B cell (primary cell): ENCODE measurements around the gene ESRRA. TPM values are rescaled to one million over a fixed set of nuclear protein-coding genes. Genes with fewer than 3 reads are reported as not detected.

Experiments used
- ATAC-seq: fragments of 200-7000 bp; cut with Tn5 transposase; one replicate; pipeline ENCODE4 v1.10.0; 2021; ENCODE audit warnings: low read depth, mild to moderate bottlenecking, moderate number of reproducible peaks, moderate library complexity
- CTCF ChIA-PET: fragments of 350-600 bp; sonication (Branson Sonifier 250); formaldehyde crosslinking; loops from one replicate; lab custom pipeline; 2021; ENCODE audit warnings: antibody characterized with exemption, inconsistent platforms; lab: Charles Lee
- POLR2A ChIA-PET: fragments of 350-600 bp; sonication (Branson Sonifier 250); formaldehyde crosslinking; loops from one replicate; lab custom pipeline; 2021; ENCODE audit warnings: antibody characterized with exemption; lab: Charles Lee
- DNase-seq: peaks from one replicate; pipeline ENCODE4 v3.0.0; 2013
- H2AFZ ChIP-seq: 2 replicates; pipeline ENCODE4 v1.6.1; 2012; ENCODE audit warnings: mild to moderate bottlenecking, low read depth, low read length; ENCODE audit not compliant: insufficient read depth, poor library complexity, severe bottlenecking
- H3K27ac ChIP-seq, 2 donors: 1 replicate in 1 of 2; 2 replicates in 1 of 2; pipeline ENCODE4 v1.5.1; 2012 to 2013; ENCODE audit warnings: low read length in 2 of 2, mild to moderate bottlenecking in 2 of 2, moderate library complexity in 1 of 2
- H3K27me3 ChIP-seq, 4 experiments: fragments of 200-600 bp in 1 of 4; sonication (generic) in 1 of 4; replicated peaks in 1 of 4; 1 replicate in 2 of 4; 2 replicates in 2 of 4; pipeline versions ENCODE4 v1.6.1 to v1.7.0; 2013 to 2016; ENCODE audit warnings: low read length in 3 of 4, mild to moderate bottlenecking in 2 of 4, mixed read lengths in 1 of 4, moderate library complexity in 1 of 4; ENCODE audit not compliant: insufficient read depth in 4 of 4, control insufficient read depth in 3 of 4; ENCODE audit errors: control extremely low read depth in 1 of 4
- H3K36me3 ChIP-seq, 2 experiments: replicated peaks in 1 of 2; 1 replicate in 1 of 2; 2 replicates in 1 of 2; pipeline versions ENCODE4 v1.6.1 to v1.7.1; 2013; ENCODE audit warnings: low read length in 1 of 2; ENCODE audit not compliant: insufficient read depth in 2 of 2, control insufficient read depth in 1 of 2; ENCODE audit errors: control extremely low read depth in 1 of 2, extremely low read depth in 1 of 2
- H3K4me1 ChIP-seq, 2 donors: fragments of 200-600 bp in 1 of 2; sonication (generic) in 1 of 2; 1 replicate in 1 of 2; 2 replicates in 1 of 2; pipeline versions ENCODE4 v1.5.1 to v1.6.1; 2013 to 2017; ENCODE audit warnings: low read length in 2 of 2; ENCODE audit not compliant: control insufficient read depth in 2 of 2, insufficient read depth in 2 of 2
- H3K4me2 ChIP-seq: replicated peaks from 2 replicates; pipeline ENCODE3; 2012; ENCODE audit warnings: mild to moderate bottlenecking, low read depth, low read length; ENCODE audit not compliant: poor library complexity, severe bottlenecking
- H3K4me3 ChIP-seq, 5 experiments: fragments of 200-600 bp in 1 of 5; sonication (generic) in 1 of 5; 1 replicate in 3 of 5; 2 replicates in 2 of 5; pipeline versions ENCODE4 v1.5.1 to v1.7.0; 2011 to 2016; ENCODE audit warnings: low read length in 4 of 5, mild to moderate bottlenecking in 4 of 5, low read depth in 2 of 5, control low read depth in 1 of 5, moderate library complexity in 1 of 5; ENCODE audit not compliant: insufficient read depth in 1 of 5; ENCODE audit errors: control extremely low read depth in 1 of 5, extremely low read depth in 1 of 5
- H3K79me2 ChIP-seq: fragments of 200-600 bp; sonication (generic); one replicate; pipeline ENCODE4 v1.6.0; 2016; ENCODE audit warnings: low read length; ENCODE audit not compliant: control insufficient read depth, insufficient read depth
- H3K9ac ChIP-seq: fragments of 200-600 bp; sonication (generic); 2 replicates; pipeline ENCODE4 v1.6.1; 2017; ENCODE audit warnings: mild to moderate bottlenecking, low read length, moderate library complexity
- H3K9me3 ChIP-seq, 3 donors: one replicate each; pipeline versions ENCODE4 v1.6.1 to v1.7.1; 2013; ENCODE audit warnings: low read length in 2 of 3; ENCODE audit not compliant: control insufficient read depth in 2 of 3, insufficient read depth in 1 of 3; ENCODE audit errors: control extremely low read depth in 1 of 3
- H4K20me1 ChIP-seq: 2 replicates; pipeline ENCODE4 v1.6.0; 2012; ENCODE audit warnings: mild to moderate bottlenecking, low read length; ENCODE audit not compliant: insufficient read depth, control insufficient read depth, poor library complexity, severe bottlenecking
- H3K27ac Mint-ChIP-seq: one replicate; pipeline ENCODE4 v1.8.0; 2021; ENCODE audit warnings: mixed read lengths
- H3K27me3 Mint-ChIP-seq: one replicate; pipeline ENCODE4 v1.8.0; 2021; ENCODE audit warnings: mixed read lengths
- H3K4me1 Mint-ChIP-seq: one replicate; pipeline ENCODE4 v1.8.0; 2021; ENCODE audit warnings: mixed read lengths
- H3K4me3 Mint-ChIP-seq: one replicate; pipeline ENCODE4 v1.8.0; 2021; ENCODE audit warnings: mixed read lengths
- H3K9me3 Mint-ChIP-seq: one replicate; pipeline ENCODE4 v1.8.0; 2022; ENCODE audit warnings: mixed read lengths; ENCODE audit not compliant: insufficient read depth
- EZH2 ChIP-seq: IDR thresholded peaks from 2 replicates; pipeline ENCODE4 v1.6.1; 2012; ENCODE audit warnings: borderline replicate concordance, low read depth, mild to moderate bottlenecking, moderate library complexity, low read length; ENCODE audit not compliant: insufficient read depth, poor library complexity, severe bottlenecking
- WGBS: methylation state at CpG from one replicate; pipeline ENCODE4 v1.1.5; 2013; ENCODE audit warnings: missing lambda C conversion rate; ENCODE audit not compliant: insufficient coverage; 5-methylcytosine and 5-hydroxymethylcytosine counted together
- intact Hi-C: fragments of 100-400 bp; cut with micrococcal nuclease; formaldehyde crosslinking; loops from one replicate; pipeline ENCODE4 v1.10.0; 2022
- polyA plus RNA-seq: library from polyadenylated mRNA; depleted of rRNA; stranded (reverse); fragments of >200 nt; gene quantifications from 2 replicates; pipeline ENCODE4 v1.2.3, GENCODE V29; 2012
- total RNA-seq, 2 donors: library from RNA; stranded (reverse); fragments of 120-200 nt in 1 of 2; gene quantifications; 1 replicate in 1 of 2; 2 replicates in 1 of 2; pipeline versions ENCODE4 v1.2.3 to v1.2.4, GENCODE V29; 2013 to 2022
- TF ChIP-seq, protein P1 (sequence below): fragments of 200-600 bp; IDR thresholded peaks from one replicate; pipeline ENCODE4 v1.8.0; 2022; ENCODE audit warnings: antibody characterized with exemption, mild to moderate bottlenecking

Gene ESRRA
- total and polyA plus RNA-seq, 2 donors (not counting 1 experiment from before 2014, with no cell fraction given) = 16.3 to 39.6 TPM

DNA sequence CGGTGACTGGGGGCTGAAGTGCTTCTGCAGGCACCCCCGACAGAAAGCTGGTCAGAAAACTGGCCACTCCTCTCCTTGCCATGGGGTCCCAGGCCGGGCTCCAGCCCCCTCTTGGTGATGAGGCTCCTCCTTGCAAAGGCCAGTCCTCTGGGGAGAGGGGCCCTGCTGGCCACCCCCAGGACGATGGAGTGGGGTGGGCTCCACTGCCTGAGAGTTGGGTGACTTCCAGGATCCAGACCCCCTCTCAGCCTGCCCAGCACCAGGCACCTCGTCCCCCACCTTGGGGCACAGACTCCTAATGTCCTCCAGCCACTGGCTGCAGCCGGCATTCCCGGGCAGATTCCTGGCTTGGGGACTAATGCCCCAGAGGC lies 53.2 kb downstream of the ESRRA start:
- Histone ChIP-seq H3K4me2 (peak overlapping the region; percentile 93), H3K4me1 (peaks cover 27 to 52% of the 10 kb centered on the region in 2 donors), H4K20me1 (peaks cover 45% of the 10 kb centered on the region), H2AFZ (peak overlapping the region; percentile 86), H3K27me3 (no peaks in the 10 kb centered on the region), H3K9me3 (no peaks in the 10 kb centered on the region), H3K9ac (peak overlapping the region; percentile 73), H3K4me3 (peak overlapping the region; percentile 26 to 86 (median 72)), H3K27ac (peak overlapping the region; percentile 12 to 46), H3K36me3 (peaks cover 0 to 18% of the 10 kb centered on the region in 2 experiments), H3K79me2 (peaks cover 11% of the 10 kb centered on the region)
- intact Hi-C loops = loop anchor here (5.0 kb wide), 1 partner anchor 89 kb away; no protein-coding TSS in a partner anchor
- Mint-ChIP-seq H3K4me1 (peaks cover 43% of the 10 kb centered on the region), H3K4me3 (peak overlapping the region; percentile 75), H3K27ac (no peak overlapping the region), H3K9me3 (no peaks in the 10 kb centered on the region), H3K27me3 (no peaks in the 10 kb centered on the region)
- TF ChIP-seq, protein P1, sequence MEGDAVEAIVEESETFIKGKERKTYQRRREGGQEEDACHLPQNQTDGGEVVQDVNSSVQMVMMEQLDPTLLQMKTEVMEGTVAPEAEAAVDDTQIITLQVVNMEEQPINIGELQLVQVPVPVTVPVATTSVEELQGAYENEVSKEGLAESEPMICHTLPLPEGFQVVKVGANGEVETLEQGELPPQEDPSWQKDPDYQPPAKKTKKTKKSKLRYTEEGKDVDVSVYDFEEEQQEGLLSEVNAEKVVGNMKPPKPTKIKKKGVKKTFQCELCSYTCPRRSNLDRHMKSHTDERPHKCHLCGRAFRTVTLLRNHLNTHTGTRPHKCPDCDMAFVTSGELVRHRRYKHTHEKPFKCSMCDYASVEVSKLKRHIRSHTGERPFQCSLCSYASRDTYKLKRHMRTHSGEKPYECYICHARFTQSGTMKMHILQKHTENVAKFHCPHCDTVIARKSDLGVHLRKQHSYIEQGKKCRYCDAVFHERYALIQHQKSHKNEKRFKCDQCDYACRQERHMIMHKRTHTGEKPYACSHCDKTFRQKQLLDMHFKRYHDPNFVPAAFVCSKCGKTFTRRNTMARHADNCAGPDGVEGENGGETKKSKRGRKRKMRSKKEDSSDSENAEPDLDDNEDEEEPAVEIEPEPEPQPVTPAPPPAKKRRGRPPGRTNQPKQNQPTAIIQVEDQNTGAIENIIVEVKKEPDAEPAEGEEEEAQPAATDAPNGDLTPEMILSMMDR = no peak
- TF ChIP-seq EZH2 = no peak
- DNase-seq (peak; percentile 35), ATAC-seq (no peak)
- ChIA-PET CTCF (interaction anchor here (0.8 to 10.2 kb wide), 5 partner anchors 13 to 154 kb away, joined by 3 to 188 read pairs (median 6); partner anchors contain the start of genes PRDX5 and TRMT112), POLR2A (interaction anchor here (1.0 kb wide), 1 partner anchor 41 kb away, joined by 3 read pairs; the partner anchor contains the start of genes PRDX5 and TRMT112)
- 35% methylated on average over 5 of the region's 7 CpGs for WGBS
